Spleen (tissue), 7 donors: ENCODE results near the gene LAMP2.

ENCODE experiments used
- POLR2AphosphoS5 ChIP-seq, 3 donors: sonication (generic); formaldehyde crosslinking; IDR thresholded peaks; one replicate each; pipeline ENCODE4 v1.5.1; 2017; ENCODE audit warnings: antibody characterized with exemption in 3 of 3
- TF ChIP-seq, protein P1 (sequence below), 11 experiments: fragments of 200-600 bp in 7 of 11; fragments of 450-650 bp in 4 of 11; sonication (generic) in 4 of 11; IDR thresholded peaks in 8 of 11; conservative IDR thresholded peaks in 3 of 11; 1 replicate in 7 of 11; 2 replicates in 4 of 11; pipeline versions ENCODE4 v1.4.0 to v1.8.0; 2016 to 2021; ENCODE audit warnings: antibody characterized with exemption in 11 of 11, inconsistent platforms in 4 of 11, mild to moderate bottlenecking in 1 of 11
- donor health status: DM: no; HTN: no; CAD: no; lungs with moderate emphysema.
- donor health status: DM: no; HTN: no; CAD: no.
- donor health status: DM: no; HTN: no; CAD: no.

DNA sequence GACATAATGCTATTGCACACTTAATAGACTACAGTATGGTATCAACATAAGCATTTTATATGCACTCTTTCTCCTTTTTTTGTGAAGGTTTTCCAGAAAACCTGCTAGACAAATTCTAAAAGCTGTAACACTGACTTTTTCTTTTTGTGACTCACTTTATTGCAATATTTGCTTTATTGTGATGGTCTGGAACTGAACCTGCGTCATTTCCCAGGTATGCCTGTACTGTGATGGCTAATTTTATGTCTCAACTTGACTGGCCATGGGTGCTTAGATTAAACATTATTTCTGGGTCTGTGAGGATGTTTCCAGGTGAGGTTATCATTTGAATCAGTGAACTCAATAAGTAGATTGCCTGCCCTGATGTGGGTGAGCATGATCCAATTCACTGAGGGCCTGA is 35.5 kb upstream of the LAMP2 start:
- TF ChIP-seq, protein P1, sequence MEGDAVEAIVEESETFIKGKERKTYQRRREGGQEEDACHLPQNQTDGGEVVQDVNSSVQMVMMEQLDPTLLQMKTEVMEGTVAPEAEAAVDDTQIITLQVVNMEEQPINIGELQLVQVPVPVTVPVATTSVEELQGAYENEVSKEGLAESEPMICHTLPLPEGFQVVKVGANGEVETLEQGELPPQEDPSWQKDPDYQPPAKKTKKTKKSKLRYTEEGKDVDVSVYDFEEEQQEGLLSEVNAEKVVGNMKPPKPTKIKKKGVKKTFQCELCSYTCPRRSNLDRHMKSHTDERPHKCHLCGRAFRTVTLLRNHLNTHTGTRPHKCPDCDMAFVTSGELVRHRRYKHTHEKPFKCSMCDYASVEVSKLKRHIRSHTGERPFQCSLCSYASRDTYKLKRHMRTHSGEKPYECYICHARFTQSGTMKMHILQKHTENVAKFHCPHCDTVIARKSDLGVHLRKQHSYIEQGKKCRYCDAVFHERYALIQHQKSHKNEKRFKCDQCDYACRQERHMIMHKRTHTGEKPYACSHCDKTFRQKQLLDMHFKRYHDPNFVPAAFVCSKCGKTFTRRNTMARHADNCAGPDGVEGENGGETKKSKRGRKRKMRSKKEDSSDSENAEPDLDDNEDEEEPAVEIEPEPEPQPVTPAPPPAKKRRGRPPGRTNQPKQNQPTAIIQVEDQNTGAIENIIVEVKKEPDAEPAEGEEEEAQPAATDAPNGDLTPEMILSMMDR (IDR thresholded peaks at IDR 0.05 in 8 of 11, conservative IDR thresholded peaks at IDR 0.05 in 3 of 11), result no peak
- no peak for TF ChIP-seq POLR2AphosphoS5 (IDR thresholded peaks at IDR 0.05)
